Inflammatory macrophage treated with lipopolysaccharide for 4 hours (primary cell): ENCODE data around the gene TTC33.
"Not testable (repeated sequence)": the region's sequence is repeated elsewhere in the genome, so short reads cannot be mapped to it uniquely, and the experiment has no call there.

Experiments used
- DNase-seq: peaks from one replicate; pipeline ENCODE4 v3.0.0-alpha.2; 2020

Gene TTC33

DNA sequence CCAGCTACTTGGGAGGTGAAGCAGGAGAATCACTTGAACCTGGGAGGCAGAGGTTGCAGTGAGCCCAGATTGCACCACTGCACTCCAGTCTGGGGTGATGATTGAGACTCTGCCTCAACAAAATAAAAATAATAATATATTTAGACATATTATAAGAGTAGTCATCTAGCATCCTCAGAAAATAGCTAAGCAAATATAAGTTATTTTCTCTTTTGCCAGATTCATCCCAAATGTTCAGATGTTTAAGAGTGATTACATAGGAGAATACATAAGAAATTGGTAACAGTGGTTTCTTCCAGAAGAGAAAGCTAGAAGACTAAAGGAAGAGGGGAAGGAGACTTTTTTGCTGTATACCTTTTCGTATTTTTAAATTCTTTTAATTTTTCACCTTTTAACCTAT is 22.4 kb upstream of the TTC33 start:
- DNase-seq, result no peak

DNA sequence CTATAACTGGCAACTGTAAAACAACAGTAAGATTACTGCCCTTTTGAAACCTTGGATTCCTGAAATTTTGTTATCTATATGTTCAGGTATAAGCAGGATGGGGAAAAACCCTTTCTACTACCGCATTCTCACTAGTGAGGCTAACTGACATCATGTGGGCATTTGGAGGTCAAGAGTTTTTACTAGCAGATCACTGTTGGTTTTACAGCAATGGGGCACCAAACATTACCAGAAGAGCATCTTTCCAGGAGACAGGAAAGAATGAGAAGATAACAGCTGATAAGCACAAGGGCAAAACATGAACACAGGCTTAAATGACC is 20.9 kb upstream of the TTC33 start:
- no peak for DNase-seq

DNA sequence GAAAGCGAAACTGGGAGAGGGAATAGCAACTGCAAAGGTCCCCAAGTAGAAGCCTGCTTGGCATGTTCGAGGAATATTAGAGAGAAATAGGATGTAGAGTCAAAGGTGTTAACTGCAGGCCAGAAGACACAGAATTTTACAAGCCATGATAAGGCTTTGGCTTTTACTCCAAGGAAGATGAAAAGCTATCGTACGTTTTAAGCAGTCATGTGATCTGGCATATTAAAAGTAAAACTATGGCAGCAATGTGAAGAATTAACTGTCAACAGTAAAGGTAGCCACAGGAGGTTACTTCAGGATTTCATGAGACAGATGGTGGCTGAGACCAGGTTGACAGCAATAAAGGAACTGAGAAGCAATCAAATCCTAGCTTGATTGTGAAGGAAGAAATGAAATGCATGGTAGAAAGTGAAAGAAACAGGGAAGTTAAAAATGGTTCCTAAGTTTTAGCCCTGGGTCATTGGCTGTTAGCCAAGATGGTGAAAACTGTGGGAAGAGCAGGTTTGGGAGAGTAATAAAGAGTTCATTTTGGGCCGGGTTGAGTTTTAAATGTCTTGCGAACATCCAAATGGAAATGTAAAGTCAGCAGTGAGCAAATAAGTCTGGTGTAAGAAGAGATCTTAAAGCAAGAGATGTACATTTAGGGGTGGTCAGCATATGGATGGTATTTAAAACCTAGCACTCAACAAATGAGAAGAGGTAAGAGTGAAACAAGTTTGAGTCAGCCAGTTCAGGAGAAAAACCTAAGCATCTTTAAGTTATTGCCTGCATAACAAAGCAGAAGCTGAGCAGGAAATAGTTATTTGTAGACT is 20.3 kb upstream of the TTC33 start:
- DNase-seq, result no peak

DNA sequence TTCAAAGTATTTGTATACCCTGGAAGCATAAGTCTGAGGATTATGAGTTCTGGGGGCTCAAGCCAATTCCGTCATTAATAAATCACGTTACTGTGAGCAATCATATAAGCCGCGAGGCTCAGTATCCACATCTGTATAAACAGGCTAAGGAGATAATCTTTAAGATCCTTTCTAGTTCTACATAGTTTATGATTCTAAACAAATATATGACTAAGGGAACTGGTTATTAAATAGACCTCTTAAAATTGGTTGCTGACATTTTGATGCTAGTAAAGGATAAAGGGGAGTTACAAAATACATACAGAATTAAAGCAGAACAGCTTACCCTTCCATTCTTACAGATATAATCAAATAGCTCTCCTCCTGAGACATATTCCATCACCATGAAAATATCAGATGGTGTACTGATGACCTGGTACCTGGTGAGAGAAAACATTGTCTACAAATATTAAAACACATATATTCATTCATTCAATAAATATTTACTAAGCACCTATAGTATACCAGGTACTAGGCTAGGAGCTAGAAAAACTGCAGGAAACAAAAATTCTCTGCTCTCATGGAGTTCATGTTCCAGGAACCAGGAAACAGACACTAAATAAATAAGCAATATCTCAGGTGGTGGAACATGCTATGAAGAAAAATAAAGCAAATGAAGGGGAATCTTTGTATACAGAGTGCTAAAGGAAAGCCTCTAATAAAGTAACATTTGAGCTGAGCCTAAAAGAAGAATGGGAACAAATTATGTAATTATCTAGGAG is 19.5 kb upstream of the TTC33 start:
- no peak for DNase-seq

DNA sequence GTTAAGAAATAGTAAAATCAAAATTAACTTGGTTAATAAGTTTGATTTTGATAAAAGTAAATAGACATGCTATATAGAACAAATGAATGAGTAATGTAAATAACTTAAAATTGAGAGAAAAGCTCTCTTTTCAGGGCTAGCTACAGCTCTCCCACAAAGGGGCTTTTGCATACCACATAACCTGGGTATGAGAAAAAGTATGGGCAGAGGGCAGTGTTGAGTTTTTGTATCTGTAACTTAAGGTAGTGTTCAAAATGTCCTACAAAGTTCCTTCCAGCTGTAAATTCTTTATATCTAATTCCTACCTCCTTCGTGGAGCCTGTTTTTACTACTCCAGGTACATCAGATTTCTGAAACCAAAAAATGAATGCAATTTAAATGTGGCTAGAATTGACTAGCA is 18.9 kb upstream of the TTC33 start:
- no peak for DNase-seq

DNA sequence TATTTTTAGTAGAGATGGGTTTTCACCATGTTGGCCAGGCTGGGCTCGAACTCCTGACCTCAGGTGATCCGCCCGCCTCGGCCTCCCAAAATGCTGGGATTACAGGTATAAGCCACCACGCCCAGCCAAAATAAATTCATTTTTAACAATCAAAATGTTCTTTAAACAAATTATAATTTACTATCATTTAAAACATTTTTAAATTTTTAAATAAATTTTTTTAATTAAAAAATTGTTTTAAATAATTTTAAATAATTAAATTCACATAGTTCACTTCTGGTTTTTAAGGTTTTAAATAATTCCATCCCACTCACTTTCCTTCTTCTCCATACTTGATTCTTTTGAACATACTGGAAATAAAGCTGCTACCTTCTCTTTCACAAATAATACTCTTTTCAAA is 15.0 kb upstream of the TTC33 start:
- DNase-seq, result no peak

DNA sequence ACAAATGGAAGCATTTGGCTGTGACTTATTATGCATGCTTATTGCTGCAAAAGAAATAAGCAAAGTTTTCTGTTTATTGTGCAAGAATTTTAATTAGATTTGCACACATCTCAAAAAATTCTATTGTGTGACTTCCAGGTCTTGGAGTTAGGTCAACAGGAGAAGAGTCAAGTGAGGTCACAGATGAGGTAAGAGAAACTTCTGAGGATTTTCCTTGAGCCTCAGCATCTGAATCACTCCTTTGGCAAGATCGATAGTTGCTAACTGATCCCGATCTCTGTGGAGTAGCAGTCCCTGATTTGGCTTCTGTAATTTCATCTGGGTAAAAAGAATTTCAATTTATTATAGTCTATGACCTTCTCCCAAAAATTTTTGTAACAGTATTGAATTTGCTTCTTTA is 6.9 kb upstream of the TTC33 start:
- DNase-seq, result no peak

DNA sequence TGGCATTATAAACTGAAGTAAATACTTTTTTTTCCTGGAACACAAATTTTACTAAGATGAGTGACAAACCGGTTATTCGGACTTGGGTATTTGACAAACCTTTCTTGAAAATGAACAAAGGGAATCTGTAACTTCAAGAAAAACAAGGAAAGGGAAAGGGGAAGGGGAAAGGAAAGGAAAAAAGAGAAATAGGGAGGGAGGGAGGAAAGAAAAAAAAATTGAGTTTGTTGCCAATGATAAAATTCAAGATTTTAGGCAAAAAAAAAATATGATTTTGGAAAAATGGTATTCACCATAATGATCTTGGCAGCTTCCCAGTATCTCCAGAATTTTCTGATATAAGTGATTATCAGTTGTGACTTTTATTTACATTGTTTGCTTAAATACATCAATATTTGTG is 1.6 kb upstream of the TTC33 start:
- no peak for DNase-seq

DNA sequence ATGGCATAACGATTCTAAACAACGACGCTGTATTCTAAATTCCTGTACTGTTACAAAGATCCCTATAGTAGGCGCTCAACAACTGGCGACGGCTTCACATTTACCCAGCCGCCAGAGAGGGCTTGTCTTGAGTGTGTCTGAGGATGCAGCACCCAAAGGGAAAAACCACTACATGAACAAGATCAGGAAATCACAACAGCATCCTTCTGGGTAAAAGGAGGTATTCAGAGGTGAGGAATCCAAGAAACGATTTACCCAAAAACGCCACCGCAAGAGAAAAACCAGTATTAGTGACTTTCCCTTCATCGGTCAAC is 711 bp downstream of the TTC33 start:
- DNase-seq, result peak; percentile 74

DNA sequence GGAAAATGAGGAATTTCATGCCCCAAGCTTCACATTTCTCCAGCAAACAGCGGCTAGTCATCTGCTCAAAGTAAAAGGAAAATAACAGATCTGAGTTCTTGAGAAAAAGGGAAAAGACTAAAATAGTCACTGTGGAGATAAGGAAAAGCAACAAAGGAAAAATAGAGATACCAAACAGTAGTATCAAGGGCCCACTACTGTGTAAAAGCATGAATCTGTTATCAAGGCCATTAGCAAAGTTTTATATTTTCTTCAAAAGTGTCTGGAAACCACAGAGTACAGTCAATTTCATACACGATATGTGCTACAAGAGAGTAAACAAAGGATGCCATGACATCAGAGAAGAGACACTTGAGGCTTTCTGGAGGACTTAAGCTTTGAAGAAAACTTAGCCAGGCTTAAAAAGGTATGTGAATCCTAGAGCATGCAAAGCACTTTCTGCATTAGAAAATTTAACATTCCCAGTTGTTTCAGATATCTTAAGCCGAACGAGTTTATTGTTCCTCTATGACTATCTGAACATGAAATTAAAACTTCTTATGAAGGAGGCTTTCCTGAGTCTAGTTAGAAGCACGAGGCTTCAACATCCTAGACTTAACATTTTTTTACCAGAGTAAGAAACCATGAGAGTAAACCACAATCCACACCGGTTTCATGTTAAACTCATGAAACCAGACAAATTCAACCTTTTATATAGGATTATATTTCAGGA is 1.2 kb downstream of the TTC33 start:
- no peak for DNase-seq

DNA sequence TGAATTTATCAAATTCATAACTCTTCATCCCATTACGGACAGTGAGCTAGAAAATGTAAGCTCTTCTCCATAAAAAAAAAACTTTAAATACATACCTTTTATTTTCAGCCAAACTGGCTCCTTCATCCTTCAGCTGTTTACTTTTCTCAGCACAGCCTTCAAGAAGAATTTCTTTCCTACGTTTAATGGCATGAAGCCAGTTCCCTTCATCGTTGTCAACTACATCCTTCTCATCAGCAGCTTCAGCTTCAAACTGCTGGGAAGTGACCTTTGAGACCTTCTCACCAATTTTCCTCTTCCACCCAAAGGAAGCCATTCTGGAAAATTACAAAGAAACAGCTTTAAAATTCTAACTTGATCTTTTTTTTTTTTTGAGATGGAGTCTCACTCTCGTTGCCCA is 9.1 kb downstream of the TTC33 start:
- no peak for DNase-seq

DNA sequence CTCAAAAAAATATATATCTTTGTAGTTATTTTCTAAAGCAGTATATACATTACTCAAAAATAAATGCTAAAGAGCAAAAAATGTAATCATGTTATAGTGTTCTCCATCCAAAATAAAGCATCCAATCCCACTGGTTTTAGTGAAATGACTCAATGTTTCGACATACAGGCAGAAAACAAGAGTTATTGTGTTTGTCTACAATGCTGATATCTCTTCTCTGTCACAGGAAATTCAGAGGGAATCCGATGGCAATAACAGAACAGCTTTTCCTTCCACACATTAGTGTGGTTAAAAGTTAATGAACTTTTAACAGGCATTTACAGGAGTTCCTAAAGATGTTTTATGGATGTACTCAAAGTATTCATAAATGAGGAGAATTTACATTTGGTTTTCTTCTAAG is 12.0 kb downstream of the TTC33 start:
- DNase-seq, result no peak

DNA sequence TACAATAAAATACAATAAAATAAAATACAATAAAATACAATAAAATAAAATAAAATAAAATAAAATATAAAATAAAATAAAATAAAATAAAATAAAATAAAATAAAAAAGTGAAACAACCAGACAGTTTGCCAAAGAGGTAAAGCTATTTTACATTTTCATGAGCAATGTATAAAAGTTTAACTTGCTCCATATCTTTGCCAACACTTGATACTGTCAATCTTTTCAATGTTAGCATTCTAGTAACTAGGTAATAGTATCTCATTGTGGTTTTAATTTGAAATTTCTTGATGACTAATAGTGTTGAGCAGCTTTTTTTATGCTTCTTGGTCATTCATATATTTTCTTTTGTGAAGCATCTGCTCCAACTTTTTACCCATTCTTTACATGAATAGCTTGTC is 17.3 kb downstream of the TTC33 start:
- no peak for DNase-seq

DNA sequence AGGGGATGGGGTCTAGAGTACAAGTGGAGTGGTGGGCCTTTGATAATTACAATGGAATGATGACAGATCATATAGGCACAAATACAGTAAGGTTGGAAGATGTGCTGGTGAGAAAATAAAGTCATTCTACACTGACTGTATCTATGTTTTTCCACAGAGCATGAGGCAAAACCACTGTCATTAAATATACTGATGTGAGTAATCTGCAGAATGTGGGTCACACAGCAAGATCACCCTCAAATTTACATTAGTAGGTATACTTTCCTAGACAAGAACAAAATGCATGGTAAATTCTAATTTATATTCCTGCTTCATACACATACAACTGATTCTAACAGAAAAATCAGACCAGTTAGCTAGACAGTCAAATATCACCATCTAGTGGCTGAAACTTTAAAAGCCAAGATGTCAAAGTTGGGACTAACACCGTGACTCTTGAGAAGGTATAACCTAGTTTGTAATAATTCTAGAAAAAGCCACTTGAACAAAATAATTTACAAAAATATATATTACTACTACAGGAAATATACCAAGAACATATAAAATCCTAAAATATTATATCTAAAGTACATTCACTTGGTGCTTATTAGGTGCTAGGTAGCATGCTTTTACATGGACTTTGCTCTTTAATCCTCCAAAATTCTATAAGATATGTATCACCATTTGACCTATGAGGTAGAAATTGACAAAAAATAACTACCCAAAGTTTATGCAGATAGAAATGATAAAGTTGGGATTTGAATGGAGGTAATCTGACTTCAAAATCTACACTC is 19.5 kb downstream of the TTC33 start:
- peak; percentile 68 for DNase-seq

DNA sequence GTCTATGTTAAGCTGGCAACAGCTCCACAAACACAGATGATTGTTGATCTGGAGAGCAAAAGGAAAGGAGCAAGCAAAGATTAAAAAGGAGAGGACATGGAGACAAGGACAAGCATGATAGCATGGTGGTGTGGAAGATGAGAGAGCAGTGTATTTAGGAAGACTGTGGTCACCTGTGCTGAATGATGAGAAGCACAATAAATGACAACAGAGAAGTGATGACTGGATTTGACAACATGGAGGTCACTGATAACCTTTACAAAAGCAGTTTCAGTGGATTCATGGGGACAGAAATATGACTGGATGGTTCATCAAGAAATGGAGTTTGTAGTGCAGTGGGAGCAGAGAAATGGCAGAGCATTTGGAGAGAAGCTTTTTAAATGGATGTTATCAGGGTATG is 20.2 kb downstream of the TTC33 start:
- no peak for DNase-seq

DNA sequence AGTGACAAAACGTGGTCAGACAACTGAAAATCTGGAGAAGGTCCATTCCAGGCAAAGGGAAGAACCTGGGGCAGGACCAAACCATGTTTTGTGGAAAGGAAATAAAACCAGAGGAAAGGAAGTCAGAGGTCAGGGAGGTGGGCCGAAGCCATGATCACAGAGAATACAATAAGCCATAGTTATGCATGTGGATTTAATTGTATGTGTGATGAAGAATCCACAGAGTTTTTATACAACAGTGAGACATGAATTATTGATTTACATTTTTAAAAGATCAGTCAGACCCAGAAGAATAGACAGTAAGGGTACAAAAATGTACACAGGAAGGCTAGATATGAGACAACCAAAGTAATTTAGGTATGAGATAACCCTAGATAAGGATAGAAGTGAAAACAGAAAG is 20.8 kb downstream of the TTC33 start:
- no peak for DNase-seq

DNA sequence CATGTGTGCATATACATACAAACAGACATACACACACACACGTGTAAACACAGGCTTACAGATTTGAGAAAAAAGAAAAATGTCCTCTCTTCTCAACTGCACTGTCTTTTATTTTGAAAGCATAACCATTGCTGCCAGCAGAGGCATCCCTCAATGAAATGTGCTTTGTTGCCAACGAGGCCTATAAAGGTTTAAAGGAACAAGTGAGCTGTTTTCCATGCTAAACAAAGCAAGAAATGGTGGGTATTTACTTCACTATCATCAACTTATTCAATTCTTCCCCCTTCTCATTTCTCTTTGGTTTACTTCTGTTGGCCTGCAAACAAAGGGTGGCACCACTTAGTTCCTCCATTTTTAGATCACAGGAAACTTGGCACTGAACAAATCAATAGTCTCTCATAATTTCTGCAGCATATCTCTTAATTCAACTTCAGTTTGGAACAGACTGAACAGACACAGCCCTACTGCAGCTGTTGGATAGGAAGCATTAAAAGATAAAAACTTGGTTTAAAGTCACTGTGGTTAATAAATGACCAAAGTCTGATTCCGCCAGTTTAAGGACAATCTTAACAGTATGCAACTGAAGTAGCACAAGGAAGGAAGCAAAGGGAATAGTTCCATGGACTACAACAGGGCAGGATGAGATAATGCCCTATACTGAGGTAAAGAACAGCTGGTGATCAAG is 21.7 kb downstream of the TTC33 start:
- no peak for DNase-seq

DNA sequence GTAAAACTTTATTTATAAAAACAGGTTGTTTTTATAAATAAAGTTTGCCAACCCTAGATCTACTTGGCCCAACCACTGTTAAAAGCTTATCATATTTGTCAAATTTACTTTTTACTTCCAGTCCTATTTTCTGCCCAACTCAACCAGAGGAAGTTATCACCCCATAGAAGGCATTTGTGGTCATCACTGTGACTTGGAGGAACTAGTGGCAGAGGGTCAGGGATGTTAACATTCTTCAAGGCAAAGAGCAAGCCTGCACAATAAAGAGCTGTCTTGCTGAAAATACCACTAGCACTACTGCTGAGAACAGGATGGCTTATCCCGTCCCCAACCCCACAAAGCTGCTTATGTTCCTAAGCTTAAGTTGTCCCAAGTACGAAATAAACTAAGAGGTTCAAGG is 22.3 kb downstream of the TTC33 start:
- DNase-seq, result peak; percentile 13

DNA sequence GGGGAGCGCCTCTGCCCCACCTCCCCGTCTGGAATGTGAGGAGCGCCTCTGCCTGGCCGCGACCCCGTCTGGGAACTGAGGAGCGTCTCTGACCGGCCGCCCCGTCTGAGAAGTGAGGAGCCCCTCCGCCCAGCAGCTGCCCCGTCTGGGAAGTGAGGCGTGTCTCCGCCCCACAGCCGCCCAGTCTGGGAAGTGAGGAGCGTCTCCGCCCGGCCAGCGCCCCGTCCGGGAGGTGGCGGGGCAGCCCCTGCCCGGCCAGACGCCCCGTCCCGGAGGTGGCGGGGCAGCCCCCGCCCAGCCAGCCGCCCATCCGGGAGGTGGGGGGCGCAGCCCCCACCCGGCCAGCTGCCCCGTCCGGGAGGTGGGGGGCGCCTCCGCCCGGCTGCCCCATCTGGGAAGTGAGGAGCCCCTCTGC is 33.3 kb downstream of the TTC33 start:
- not testable (repeated sequence) for DNase-seq

DNA sequence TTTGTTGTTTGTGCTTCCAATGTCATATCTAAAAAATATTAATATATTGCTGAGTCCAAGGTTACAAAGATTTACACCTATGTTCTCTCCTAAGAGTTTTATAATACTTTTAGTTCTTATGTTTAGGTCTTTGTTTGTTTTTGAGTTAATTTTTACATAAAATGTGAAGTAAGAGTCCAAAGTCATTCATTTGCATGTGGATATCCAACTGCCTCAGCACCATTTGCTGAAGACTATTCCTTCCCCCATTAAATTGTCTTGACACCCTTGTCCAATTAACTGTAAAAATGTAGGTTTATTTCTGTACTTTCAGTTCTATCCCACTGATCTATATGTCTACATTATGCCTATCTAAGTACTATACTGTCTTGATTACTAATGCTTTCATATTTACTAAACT is 35.7 kb downstream of the TTC33 start:
- no peak for DNase-seq

DNA sequence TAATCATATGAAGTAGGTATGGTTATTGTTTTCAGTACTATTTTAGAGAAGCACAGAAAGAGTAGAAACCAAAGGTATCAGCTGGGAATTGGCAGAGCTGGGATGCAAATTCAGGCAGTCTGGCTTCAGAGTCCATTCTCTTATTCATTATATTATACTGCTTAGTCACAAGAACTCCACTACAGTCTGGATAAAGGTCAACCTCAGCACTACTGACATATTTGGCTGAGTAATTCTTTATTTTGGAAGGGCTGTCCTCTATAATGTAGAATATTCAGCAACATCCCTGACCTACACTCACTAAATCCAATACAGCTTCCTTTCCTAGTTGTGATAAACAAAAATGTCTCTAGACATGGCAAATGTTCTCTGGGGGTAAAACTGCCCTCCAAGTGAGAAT is 38.5 kb downstream of the TTC33 start:
- DNase-seq, result no peak

DNA sequence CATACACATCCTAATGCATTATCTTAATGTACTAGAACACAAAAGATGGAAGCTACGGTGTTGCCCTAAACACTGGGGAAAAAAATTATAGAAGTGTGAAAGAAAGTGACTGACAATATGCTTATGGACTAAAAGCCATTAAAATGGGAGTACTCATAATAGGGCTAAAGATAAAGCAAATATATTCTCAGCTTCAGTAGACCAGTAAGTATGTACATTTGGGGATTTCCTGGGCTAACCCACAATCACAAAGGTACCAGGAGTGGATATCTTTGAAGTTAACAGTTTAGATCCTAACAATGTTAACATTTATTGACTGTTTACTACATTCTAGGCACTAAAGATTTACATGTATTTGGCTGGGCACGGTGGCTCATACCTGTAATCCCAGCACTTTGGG is 39.2 kb downstream of the TTC33 start:
- DNase-seq, result no peak

DNA sequence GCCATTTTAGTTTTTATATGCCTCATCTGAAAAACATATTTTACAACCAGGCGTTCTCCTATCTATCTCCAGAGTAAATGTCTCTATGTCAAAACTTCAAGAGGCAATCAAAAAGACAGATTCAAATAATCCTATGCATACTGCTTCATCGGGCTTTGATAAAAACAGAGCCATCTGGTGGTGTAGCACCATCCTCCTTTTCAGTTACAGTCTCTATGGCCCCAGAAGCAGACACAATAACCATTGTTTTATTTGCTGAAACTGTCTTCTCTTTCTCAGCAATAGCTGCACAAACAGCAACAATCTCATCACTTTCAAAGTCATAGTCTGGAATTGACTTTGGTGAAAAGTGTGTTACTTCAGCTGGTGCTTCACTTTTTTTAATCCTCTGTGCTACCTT is 39.8 kb downstream of the TTC33 start:
- no peak for DNase-seq
